NCI-H146 (cell line): ENCODE data around the gene CENPP.

Experiments
- DNase-seq: peaks from one replicate; lab custom pipeline; 2025; lab: John Stamatoyannopoulos, UW

Gene CENPP

GRCh38 chr9:92325269-92325990 is at the start of gene CENPP, which contains the start of gene NOL8:
TSS of gene CENPP (plus strand) at chr9:92325953.
TSS of gene NOL8 (minus strand) at chr9:92325350. CDS start at chr9:92324161, 1,189 bp downstream.
- DNase-seq = peak; percentile 79

DNA sequence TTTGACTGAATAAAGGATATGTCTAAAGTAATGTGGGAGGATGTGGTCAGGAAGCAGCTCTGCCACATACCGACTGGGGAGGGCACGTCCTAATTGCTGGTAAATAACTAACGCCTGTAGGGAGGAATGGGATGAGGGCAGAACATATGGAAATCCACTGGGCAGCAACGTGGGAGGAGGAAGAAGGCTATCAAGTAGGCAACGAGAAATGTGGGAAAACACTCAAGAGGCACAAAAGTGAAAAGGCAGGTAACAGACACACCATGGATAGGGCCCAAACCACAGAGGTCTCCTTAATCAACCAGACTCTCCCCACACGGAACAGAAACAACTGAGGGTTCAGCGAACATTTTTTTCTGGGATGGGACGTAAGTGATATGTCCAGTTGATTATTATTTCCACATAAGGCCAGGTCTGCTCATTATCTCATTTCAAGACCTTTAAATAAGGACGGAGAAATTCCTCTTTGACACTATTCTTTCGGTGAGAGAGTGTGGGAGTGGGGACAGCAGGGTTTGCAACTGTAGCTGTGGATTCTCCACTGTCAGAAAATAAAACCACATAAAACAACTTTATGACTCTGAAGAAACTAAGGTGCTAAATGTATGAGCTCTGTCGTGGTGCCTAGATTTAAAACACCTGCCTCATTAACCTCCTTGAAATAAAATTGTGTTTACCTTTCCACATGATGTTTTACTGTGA is 49.3 kb upstream of the CENPP start:
- no peak for DNase-seq

- DNase-seq = no peak
Observed at GRCh38 chr9:92278110-92278509, 47.6 kb upstream of the CENPP start.

GRCh38 chr9:92279302-92279701 is 46.5 kb upstream of the CENPP start:
- no peak for DNase-seq

DNA sequence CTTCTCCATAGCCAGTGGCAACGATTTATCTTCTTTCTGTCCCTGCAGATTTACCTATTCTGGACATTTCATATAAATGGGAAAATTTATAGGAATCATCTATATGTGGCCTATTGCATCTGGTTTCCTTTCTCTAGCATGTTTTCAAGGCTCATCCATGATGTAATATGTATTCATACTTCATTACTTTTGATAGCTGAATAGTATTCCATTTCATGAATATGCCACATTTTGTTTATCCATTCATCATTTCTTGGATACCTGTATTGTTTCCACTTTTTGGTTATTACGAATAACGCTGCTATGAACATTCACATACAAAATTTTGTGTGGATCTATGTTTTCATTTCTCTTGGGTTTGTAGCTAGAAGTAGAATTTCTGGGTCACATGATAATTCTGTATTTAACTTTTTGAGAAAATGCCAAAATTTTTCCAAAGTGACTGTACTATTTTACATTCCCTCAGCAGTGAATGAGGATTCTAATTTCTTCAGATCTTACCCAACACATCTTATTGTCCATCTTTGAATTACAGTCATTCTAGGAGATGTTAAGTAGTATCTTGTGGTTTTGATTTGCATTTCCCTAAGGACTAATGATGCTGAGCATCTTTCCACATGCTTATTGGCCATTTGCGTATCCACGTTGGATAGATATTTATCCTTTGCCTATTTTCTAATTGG is 35.9 kb upstream of the CENPP start:
- DNase-seq = no peak

DNA sequence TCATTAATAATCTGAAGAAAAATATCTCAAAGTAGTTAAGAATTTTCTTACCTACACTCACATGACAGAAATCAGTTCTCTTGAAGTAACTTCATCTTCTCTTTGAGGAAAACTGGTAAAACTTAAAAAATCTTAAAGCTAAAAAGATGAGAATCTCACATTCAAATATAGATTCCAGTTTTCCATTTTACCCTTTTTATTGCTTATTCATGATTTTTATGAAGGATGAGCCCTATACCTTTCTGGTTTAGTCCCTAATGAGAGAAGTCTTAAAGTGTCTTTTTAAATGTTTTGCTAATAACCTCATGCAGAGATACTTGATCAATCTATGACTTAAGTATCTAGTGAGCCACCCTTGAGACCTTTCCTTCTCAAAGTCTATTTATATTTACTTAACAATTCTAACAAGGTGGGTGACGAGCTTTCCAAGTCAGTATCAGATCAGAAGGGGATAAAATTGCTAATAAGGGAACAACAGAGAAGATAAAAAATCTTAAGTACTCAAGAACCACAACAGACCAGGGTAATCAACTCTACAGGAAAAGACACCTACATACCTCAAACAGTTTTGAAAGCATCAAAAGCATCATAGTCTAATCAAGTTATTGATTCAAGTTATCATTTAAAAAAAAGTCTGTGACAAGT is 34.8 kb upstream of the CENPP start:
- no peak for DNase-seq

- no peak for DNase-seq
Observed at GRCh38 chr9:92291577-92291976, 34.2 kb upstream of the CENPP start.

DNA sequence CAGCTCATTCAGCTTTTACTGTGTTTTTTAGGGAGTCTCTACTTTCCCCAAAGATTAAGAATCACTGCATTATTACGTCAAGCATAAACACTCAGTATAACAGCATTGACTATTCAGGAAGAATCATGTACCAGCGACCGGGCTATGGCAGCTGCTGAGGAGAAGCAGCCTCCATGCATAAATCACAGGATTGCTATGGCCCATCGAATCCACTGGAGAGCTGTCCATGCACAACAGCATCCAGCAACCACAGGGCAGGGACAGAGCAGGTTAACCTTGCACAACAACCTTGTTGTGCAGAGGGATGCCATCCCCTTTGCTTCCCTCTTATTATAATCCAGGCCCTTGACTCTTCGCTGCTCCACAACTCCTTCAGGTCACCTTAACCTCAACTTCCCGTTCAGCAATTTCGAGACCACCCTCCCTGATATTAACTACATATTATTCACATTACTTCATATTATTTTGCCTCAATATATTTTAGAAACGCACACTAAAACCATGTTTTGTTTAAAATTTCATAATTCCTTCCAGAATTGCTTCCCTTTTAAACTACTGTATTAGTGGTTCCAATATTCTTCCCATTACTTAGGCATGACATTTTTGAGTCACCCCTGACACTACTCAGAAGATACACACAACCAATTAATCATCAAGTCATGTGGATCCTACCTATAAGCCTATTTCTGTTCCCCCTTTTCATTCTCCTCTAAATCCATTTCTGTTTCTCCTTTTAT is 33.2 kb upstream of the CENPP start:
- no peak for DNase-seq

- no peak for DNase-seq
Observed at GRCh38 chr9:92293075-92293354, 32.7 kb upstream of the CENPP start.

DNA sequence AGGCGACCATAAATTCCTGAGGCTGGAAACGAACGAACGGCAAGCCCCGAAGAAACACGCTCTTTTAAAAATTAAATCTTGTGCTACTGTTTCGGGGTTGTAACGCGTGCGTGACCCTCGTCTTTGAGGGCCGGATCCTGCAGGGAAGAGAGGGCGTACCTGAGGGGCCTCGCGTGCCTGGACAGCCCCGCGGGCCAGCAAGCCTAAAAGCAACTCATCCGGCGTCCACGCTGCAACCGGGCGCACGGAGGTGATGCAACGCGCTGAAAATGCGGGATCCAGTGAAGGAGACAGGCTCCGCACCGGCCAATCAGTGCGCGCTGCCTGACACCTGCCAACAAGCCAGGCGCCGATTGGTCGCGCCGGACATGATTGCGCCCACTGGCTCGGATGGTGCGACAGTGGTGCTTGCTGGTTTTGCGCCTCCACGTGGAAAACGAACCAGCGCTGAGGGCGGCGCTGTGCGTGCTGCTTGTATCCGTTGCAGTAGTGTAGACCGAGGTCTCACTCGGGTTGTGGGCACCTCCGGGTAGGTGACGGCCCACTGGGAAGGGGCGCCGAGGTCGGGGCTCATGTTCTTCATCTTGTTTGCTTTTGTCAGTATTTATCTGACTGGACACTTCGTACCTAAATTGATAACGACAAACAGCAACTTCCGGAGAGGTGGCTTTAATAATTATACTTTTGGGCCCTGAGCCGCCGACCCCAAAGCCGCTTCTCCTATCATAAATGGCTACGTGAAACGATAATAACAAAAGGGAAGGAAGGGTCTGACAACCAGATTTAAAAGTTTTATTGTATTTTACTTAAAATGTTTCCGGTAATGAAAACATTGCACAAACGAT is 32.1 kb upstream of the CENPP start, which contains the start of gene IARS1:
Gene IARS1, minus strand, starts transcription at position 246 of the 845 bp plus-strand sequence. CDS start 4,278 bp downstream, outside the sequence.
- DNase-seq = peak; percentile 92

- peak; percentile 7 for DNase-seq
Observed at GRCh38 chr9:92294297-92294676, 31.5 kb upstream of the CENPP start.

DNA sequence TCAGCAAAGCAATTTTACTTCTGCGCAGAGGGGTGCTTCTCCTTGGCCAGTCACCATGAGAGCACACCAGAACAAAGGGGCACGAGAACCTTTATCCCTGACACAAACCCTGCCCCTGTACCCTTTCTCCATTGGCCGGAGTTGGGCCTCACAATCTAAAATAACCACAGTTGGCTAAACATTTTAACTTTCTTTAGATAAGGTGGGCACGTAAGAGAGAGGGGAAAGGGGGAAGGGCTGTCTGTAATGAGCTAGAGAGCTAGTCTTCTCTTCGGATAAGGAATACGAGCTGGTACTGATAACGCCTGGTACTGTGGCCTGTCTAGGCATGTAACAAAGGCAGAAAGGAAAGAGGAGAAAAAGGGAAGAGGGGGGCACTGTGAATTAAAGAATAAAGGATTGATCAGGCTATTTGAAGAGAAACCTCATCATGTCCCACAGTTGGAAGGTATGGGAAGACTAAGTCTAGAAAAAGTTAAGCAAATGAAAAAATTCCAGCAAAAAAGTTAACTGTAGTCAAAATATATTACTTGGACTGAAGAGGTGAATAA is 30.4 kb upstream of the CENPP start:
- no peak for DNase-seq

GRCh38 chr9:92295827-92296258 is 29.9 kb upstream of the CENPP start:
- no peak for DNase-seq

- DNase-seq = no peak
Observed at GRCh38 chr9:92297611-92298010, 28.1 kb upstream of the CENPP start.

DNA sequence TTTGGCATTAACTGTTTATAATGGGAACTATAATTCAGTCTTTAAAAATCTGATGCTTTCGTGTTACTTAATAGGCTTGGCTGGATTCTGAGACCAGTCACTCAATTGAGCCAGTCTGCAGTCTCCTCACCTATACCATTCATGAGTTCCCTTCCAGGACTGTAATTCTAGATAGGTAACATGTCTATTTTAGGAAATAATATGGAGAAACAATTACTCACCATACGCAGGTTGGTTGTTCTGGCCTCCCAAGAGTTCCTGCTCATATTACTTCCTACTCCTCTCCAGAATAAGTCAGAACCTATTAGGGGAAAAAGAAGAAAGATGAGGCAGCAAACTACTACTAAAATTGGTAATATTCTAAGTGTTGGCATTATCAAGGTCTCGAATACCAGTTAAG is 27.7 kb upstream of the CENPP start:
- DNase-seq = no peak

DNA sequence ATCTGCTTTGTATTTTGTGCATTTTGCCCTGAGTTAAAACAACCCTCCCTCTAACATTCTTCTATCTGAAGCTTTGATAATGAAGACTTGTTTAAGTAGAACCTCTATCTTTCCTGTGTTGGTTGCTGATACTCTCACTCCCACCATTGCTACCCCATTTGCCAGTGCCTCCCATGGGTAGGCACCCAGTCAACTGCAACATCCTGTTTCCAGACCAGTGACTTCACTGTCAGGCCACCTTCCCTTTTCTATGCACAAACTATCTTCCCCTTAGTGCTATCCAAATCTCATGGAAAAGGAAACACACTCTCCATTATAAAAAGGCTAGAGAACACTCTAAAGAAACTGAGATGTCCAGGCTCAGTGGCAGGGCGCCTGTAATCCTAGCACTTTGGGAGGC is 26.6 kb upstream of the CENPP start:
- DNase-seq = no peak

- DNase-seq = no peak
Observed at GRCh38 chr9:92300936-92301335, 24.8 kb upstream of the CENPP start.

- DNase-seq = no peak
Observed at GRCh38 chr9:92308893-92309292, 16.9 kb upstream of the CENPP start.

DNA sequence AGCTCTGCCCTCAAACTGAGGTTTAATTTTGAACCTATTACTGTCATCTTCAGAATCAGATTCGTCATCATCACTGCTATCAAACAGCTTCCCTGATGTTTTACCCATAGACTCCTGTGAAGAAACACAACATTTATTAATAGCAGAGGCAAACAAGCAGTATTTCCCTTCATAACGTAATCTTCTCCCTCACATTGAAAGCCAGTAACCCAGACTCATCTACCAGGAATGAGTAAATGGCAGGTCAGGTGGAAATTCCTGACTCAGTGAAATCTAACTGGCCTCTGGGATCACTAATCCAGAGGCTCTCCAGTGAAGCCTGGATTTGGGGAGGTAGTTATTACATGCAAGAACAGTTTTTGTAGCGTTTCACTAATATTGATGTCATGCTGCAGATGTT is 15.2 kb upstream of the CENPP start:
- DNase-seq = no peak

DNA sequence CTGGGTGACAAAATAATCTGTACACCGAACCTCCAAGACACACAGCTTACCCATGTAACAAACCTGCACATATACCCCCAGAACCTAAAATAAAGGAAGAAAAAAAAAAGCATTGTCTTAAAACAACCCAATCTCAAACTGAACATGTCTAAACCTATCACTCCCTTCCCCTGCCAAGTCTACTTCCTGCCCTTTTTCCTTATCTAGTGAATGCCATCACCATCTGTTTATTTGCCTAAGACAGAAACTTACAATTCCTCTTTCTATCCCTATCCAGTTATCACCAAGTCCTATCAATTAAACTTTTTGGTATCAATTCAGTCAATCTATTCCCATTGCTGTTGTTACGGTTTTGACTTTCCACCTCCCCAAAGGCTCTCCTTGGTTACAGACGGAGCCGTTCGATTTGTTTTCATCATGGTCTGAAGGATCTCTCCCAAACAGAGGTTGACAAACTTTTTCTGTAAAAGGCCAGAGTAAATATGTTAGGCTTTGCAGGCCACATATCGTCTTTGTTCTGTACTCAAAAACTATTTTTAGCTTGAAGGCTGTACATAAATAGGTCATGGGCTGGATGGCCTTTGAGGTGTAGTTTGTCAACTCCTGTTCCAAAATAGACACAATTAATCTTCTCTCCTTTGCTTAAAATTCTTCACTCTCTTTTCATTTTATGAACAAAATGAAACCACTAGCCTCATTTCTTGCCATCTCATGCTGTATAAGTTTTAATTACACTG is 12.7 kb upstream of the CENPP start:
- DNase-seq = no peak
